ENCODE measurements around the gene PDIA4. TPM values are rescaled to one million over a fixed set of nuclear protein-coding genes. Genes with fewer than 3 reads are reported as not detected.
"Not testable (repeated sequence)": the region's sequence is repeated elsewhere in the genome, so short reads cannot be mapped to it uniquely, and the experiment has no call there.

PDIA4 gene
- total and polyA plus RNA-seq, 2 donors (not counting 1 experiment from before 2014, with no cell fraction given): 210 to 266 TPM

GRCh38 chr7:149014309-149014708 is 14.0 kb downstream of the PDIA4 start:
- no peaks in the 10 kb centered on the region for H4K20me1 ChIP-seq (ENCODE audit: control insufficient read depth, extremely low read depth, insufficient read depth, low read length)
- H3K36me3 ChIP-seq (ENCODE audit: control insufficient read depth, insufficient read depth, low read length): peaks cover 18% of the 10 kb centered on the region
- no peak overlapping the region for H2AFZ ChIP-seq (ENCODE audit: low read length)

GRCh38 chr7:149013876-149014275 is 14.4 kb downstream of the PDIA4 start:
- no peaks in the 10 kb centered on the region for H3K27me3 ChIP-seq (ENCODE audit: control insufficient read depth, insufficient read depth, low read length)
- TF ChIP-seq CTCF (conservative IDR thresholded peaks at IDR 0.05 in 1 of 2, IDR thresholded peaks at IDR 0.05 in 1 of 2; ENCODE audit: low read depth in 1 of 2, low read length in 2 of 2) (no peak), EZH2 (IDR thresholded peaks at IDR 0.05; ENCODE audit: low read length, missing control alignments) (no peak)
- no peak overlapping the region for H3K4me2 ChIP-seq (ENCODE audit: extremely low read depth, insufficient read depth, low read length)
- DNase-seq (ENCODE audit: low read depth in 2 of 2): no peak
- H2AFZ ChIP-seq (ENCODE audit: low read length): no peak overlapping the region
- no peak overlapping the region for H3K9ac ChIP-seq (ENCODE audit: insufficient read depth, low read length)
- H3K4me3 ChIP-seq (replicated peaks in 1 of 4; ENCODE audit: control extremely low read depth in 1 of 4, insufficient read depth in 1 of 4, low read depth in 3 of 4, low read length in 4 of 4): no peak overlapping the region
- H3K79me2 ChIP-seq (ENCODE audit: control insufficient read depth, insufficient read depth, low read length): no peaks in the 10 kb centered on the region
- H4K20me1 ChIP-seq (ENCODE audit: control insufficient read depth, extremely low read depth, insufficient read depth, low read length): no peaks in the 10 kb centered on the region
- no peak overlapping the region for H3K27ac ChIP-seq (ENCODE audit: insufficient read depth, low read length)
- peaks cover 20% of the 10 kb centered on the region for H3K36me3 ChIP-seq (ENCODE audit: control insufficient read depth, insufficient read depth, low read length)
- H3K4me1 ChIP-seq (ENCODE audit: control insufficient read depth, extremely low read depth, insufficient read depth, low read length): no peaks in the 10 kb centered on the region
- H3K9me3 ChIP-seq (ENCODE audit: control insufficient read depth, insufficient read depth, low read depth, low read length): no peaks in the 10 kb centered on the region

More at GRCh38 chr7:149014309-149014708, 14.0 kb downstream of the PDIA4 start:
- H3K27ac ChIP-seq (ENCODE audit: insufficient read depth, low read length): no peak overlapping the region
- H3K9me3 ChIP-seq (ENCODE audit: control insufficient read depth, insufficient read depth, low read depth, low read length): no peaks in the 10 kb centered on the region
- no peaks in the 10 kb centered on the region for H3K4me1 ChIP-seq (ENCODE audit: control insufficient read depth, extremely low read depth, insufficient read depth, low read length)
- H3K4me3 ChIP-seq (replicated peaks in 1 of 4; ENCODE audit: control extremely low read depth in 1 of 4, insufficient read depth in 1 of 4, low read depth in 3 of 4, low read length in 4 of 4): no peak overlapping the region
- no peaks in the 10 kb centered on the region for H3K79me2 ChIP-seq (ENCODE audit: control insufficient read depth, insufficient read depth, low read length)
- no peak for TF ChIP-seq CTCF (conservative IDR thresholded peaks at IDR 0.05 in 1 of 2, IDR thresholded peaks at IDR 0.05 in 1 of 2; ENCODE audit: low read depth in 1 of 2, low read length in 2 of 2)
- no peak for TF ChIP-seq EZH2 (IDR thresholded peaks at IDR 0.05; ENCODE audit: low read length, missing control alignments)
- DNase-seq (ENCODE audit: low read depth in 2 of 2): no peak
- H3K4me2 ChIP-seq (ENCODE audit: extremely low read depth, insufficient read depth, low read length): no peak overlapping the region
- no peaks in the 10 kb centered on the region for H3K27me3 ChIP-seq (ENCODE audit: control insufficient read depth, insufficient read depth, low read length)
- no peak overlapping the region for H3K9ac ChIP-seq (ENCODE audit: insufficient read depth, low read length)

- H3K27ac ChIP-seq (ENCODE audit: insufficient read depth, low read length); H3K9ac ChIP-seq (ENCODE audit: insufficient read depth, low read length); DNase-seq (ENCODE audit: low read depth in 2 of 2); H3K27me3 ChIP-seq (ENCODE audit: control insufficient read depth, insufficient read depth, low read length); H3K4me1 ChIP-seq (ENCODE audit: control insufficient read depth, extremely low read depth, insufficient read depth, low read length); H4K20me1 ChIP-seq (ENCODE audit: control insufficient read depth, extremely low read depth, insufficient read depth, low read length); H3K9me3 ChIP-seq (ENCODE audit: control insufficient read depth, insufficient read depth, low read depth, low read length); H3K4me3 ChIP-seq (replicated peaks in 1 of 4; ENCODE audit: control extremely low read depth in 1 of 4, insufficient read depth in 1 of 4, low read depth in 3 of 4, low read length in 4 of 4); H3K4me2 ChIP-seq (ENCODE audit: extremely low read depth, insufficient read depth, low read length); H3K79me2 ChIP-seq (ENCODE audit: control insufficient read depth, insufficient read depth, low read length); H2AFZ ChIP-seq (ENCODE audit: low read length): not testable (repeated sequence)
- H3K36me3 ChIP-seq (ENCODE audit: control insufficient read depth, insufficient read depth, low read length): peaks cover 22% of the 10 kb centered on the region
These were observed 15.6 kb downstream of the PDIA4 start for GRCh38 chr7:149012730-149013129.

Data from fibroblast of lung (primary cell).